Activated T-cell treated with anti-CD3 and anti-CD28 coated beads for 24 hours (primary cell): ENCODE data around the gene HIVEP3.

Experiments
- DNase-seq: peaks from one replicate; pipeline ENCODE4 v3.0.0-alpha.2; 2020; ENCODE audit warnings: low read depth

Gene HIVEP3

DNA sequence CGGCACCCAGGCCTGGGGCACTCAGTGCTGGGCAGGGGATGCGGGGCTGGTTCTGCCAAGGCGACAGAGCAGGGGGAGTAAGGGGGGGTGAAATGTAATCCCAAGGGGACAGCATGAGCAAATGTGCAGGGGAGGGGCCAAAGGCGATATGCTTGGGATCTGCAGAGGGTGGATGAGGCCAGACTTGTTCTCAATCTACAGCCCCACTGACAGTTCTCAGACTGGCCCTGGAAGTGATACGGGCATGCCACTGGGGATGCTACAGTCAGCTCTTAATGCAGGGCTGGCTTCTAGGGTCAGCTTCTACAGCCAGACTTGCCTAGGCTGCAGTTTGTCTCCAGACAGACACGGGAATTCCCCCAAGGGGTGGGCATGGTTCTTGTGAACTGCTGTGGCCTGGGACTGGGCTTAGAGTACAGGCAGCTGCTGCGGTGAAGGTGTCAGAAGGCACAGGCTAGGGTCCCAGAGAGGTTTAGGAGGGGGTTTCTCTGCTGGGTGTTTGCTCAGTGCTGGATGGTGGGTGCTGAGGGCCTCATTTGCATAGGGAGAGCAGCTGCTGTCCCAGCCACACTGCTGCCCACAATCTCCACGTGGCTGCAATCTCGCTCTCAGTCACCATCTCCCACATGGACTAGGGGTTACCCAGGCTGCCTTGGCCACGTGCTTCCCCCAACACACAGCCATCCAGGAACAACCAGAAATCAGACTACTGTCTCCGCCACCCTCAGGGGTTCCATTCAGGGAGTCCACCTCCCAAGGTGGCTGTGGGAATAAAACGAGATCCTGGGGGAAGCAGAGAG is 190.1 kb downstream of the HIVEP3 start:
- peak; percentile 62 for DNase-seq

- DNase-seq: no peak
Observed at GRCh38 chr1:41727749-41728115, 191.0 kb downstream of the HIVEP3 start.

DNA sequence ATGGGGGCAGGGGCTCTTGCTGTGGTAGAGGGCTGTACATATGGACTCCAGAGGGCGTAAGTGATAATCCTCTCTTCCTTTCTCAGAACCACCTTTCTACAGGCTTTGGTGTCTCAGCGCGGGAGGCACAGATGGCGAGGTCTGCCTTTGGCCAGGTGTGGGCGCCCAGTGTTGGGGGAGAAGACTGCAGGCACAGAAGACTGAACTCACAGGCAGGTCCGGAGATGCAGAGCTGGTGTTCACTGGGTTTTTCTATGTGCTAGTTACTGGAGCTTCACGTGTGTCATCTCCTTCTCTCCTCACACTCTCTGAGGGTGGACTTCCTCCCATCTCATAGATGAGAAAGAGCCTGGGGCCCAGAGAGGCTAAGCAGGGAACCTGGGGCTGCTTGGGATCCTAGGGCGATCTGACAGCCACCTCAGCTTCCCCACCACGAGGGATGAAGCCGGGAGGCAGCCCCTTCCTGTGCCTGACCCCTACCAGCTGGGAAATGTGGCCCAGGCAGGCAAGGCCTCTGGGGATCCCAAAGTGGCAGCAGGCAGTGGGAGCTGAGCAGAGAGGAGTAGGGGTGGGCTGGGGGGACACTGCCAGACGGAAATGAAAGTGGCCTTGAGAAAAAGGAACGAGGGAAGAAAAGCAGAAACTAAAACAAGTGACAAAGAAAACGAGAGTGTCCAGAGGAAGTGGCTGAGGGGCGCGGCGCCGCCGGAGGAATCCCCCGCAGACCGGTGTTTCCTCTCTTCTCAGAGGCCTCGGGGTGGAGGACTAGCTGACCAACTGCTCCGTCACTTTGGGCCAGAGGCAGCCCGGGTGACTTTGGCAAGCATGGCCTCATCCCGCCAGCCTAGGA is 191.6 kb downstream of the HIVEP3 start:
- no peak for DNase-seq

DNA sequence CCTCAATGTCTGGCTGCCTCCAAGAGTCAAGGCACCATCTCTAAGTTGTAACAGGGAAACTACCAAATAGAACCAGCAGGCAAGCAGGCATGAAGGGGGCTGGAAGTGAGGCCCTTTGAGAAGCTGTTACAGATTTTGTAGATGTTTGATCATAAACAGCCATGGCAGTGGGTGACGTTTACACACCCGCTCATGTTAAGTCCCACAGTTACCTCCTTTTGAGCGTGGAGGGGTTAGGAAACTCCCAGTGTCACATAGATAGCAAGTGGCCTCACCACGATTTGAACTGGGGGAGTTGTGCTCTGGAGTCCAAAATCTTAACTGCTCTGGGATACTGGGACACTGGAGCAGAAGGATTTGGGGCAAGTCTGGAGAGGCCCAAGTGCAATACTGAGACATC is 192.4 kb downstream of the HIVEP3 start:
- no peak for DNase-seq

- no peak for DNase-seq
Observed at GRCh38 chr1:41724926-41725325, 193.8 kb downstream of the HIVEP3 start.

GRCh38 chr1:41724248-41724647 is 194.5 kb downstream of the HIVEP3 start:
- DNase-seq: no peak

- DNase-seq: no peak
Observed at GRCh38 chr1:41723786-41724185, 194.9 kb downstream of the HIVEP3 start.

- no peak for DNase-seq
Observed at GRCh38 chr1:41722184-41722583, 196.5 kb downstream of the HIVEP3 start.

GRCh38 chr1:41720861-41721410 is 197.8 kb downstream of the HIVEP3 start:
- no peak for DNase-seq

DNA sequence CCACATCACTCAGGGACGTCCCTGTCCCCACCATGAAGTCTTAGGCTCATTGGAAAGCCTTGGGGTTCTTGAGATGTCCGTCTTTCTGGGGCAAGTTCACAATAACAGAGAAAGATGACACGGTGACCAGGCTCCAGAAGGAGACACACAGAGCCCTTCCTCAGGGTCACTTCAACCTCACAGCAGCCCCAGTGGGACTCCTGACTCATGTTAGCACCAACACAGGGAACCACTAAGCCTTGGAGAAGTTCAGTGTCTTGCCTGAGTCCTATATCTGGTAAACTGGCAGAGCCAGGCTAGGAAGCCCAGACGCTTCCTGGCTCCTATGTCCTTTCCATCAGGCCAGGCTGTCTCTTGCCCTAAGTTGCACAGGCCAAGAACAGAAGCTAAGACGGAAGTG is 199.1 kb downstream of the HIVEP3 start:
- no peak for DNase-seq

DNA sequence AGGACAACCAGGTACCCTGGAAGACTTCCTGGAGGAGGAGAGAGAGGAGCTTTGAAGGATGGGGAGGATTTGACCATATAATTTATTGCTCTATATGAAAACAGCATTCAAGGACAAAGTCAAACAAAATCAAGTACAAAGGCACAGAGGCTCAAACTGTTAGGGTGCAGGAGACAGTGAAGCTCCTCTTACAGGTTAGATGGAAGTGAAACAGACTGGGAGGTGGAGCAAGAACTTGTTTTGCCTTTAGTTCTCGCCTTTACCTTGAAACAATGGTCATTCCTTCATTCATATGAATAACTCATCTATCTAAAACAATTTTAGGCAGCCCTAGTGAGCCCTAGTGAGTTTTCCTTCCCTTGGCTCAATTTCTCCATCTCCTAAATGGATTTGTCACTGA is 199.6 kb downstream of the HIVEP3 start:
- no peak for DNase-seq

- no peak for DNase-seq
Observed at GRCh38 chr1:41718497-41718896, 200.2 kb downstream of the HIVEP3 start.

GRCh38 chr1:41716188-41717130 is 202.3 kb downstream of the HIVEP3 start:
- no peak for DNase-seq

DNA sequence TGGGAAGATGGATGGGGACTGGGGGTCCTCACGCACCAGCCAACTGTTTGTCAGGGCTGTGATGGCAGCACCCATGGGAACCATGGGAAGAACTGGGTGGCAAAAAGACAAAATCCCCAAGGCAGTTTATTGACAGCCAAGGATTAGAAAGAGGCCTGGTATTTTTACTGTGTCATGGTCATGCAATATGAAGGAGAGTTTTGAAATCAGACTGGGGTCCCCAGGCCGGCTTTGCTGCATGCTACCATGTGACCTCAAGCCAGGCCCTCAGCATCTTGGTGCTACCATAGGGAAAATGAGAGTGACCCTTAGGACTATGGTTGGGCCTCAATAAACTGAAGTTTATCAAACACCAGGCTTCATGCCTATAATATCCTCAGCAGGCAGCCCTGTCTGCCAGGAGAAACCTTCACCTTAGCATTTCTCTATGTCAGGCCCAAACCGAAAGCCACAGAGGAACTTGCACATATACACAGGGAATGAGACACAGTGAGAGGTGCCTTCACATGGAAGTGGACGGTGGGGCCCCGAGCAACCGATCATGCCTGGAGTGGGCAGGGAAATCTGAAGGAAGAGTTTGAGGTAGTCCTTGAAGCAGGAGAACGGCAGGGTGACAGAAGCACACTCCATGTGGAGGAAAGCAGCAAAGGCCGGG is 203.2 kb downstream of the HIVEP3 start:
- no peak for DNase-seq

GRCh38 chr1:41714638-41715389 is 203.9 kb downstream of the HIVEP3 start:
- DNase-seq: no peak

DNA sequence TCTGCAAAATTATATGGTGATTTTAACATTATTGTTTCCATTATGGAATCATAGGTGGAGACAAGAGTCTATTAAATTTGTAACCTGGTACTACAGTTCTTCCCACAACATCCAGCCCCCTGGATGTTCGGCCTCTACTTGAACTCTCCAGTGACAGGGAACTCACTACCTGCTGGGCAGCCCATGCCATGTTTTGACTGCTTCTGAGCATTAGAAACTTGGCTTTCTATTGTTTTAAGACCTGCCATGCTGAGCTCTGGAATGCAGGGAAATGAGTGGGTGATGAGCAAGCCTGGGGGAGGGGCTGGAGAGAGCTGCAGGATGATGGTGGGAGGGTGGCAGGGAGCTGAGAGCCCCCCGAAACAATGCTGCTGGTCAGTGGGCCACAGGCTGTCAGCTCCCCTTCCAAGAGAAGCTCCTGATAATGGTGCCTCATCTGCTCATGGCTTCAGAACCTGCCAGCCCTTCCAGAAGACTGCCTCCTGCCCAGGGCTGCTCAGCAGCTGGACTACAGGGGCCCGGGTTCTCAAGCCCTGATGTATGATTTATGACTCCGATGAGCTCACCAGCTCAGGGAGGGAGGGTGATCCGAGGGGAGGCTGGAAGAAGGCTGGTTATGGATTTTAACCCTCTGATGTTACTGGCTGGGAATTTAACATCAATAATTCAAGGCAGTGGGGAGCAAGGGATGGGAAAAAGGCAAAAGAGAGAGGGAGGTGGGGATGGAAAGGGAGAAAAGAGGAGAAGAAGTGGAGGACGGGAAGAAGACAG is 205.0 kb downstream of the HIVEP3 start:
- DNase-seq: no peak

GRCh38 chr1:41713141-41713540 is 205.6 kb downstream of the HIVEP3 start:
- no peak for DNase-seq

GRCh38 chr1:41712695-41713094 is 206.0 kb downstream of the HIVEP3 start:
- no peak for DNase-seq

GRCh38 chr1:41712081-41712480 is 206.6 kb downstream of the HIVEP3 start:
- DNase-seq: no peak

DNA sequence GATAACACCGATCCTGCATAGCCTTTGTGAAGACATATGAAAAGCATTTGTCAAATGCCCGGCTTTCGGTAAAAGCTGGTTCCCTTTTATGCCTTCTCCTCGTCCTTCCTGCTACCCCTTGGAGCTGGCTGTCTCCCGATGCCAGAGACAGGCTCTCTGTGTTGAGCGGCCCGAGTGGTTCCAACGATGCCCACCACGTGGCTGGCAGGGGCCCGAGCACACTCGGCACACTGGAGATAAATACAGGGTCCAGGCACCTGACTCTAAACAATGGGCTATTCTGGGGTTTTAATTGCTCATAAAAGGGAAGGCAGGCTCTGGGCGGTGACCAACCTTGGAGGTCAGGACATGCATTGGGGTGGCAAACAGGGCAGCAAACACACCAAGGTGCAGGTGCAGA is 207.1 kb downstream of the HIVEP3 start:
- DNase-seq: no peak
